ENCODE data around the gene CDK2AP2.
"Not testable (repeated sequence)": the region's sequence is repeated elsewhere in the genome, so short reads cannot be mapped to it uniquely, and the experiment has no call there.

GRCh38 chr11:67477344-67478050 lies 30.5 kb downstream of the CDK2AP2 start:
- TF ChIP-seq POLR2A, CTCF (IDR thresholded peaks at IDR 0.05): not testable (repeated sequence)

All from thyroid gland (tissue), 4 donors.